Measurements from ENCODE around the gene VCL. TPM values are rescaled to one million over a fixed set of nuclear protein-coding genes. Genes with fewer than 3 reads are reported as not detected.

The VCL gene
- total and polyA plus RNA-seq, 2 of the 8 experiments (the other 6 are each of a cell fraction or from before 2014, with no cell fraction given) = 119 to 377 TPM

DNA sequence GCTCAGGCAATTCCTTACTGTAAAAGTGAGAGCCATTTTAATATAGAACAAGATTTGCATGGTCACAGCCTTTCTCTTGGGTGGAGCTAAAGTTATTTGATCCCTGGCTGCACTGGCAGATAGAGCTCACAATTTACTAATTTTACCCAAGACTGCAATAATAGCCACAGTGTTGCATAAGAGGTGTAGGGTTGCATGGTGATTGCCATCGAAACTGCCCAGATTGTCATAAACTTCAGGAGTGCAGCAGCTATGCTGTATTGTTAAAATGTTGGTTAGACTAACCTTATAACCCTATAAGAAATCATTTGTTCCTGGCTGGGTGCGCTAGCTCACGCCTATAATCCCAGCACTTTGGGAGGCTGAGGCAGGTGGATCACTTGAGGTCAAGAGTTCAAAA is 50.0 kb downstream of the VCL start:
- Histone ChIP-seq H2AK5ac (ENCODE audit: low read depth, low read length) (no peak overlapping the region), H2BK120ac (replicated peaks; ENCODE audit: low read depth, low read length) (no peak overlapping the region), H4K5ac (ENCODE audit: insufficient read length, low read depth, low read length) (no peak overlapping the region), H4K91ac (replicated peaks; ENCODE audit: insufficient read length, low read length) (no peak overlapping the region), H3K4me2 (ENCODE audit: insufficient read depth in 1 of 2, low read depth in 2 of 2, low read length in 2 of 2) (no peak overlapping the region), H3K23me2 (ENCODE audit: low read depth, low read length) (no peaks in the 10 kb centered on the region), H4K8ac (ENCODE audit: extremely low read depth, insufficient read depth, low read length) (no peak overlapping the region), H2BK5ac (ENCODE audit: low read depth, low read length) (no peak overlapping the region), H2BK20ac (ENCODE audit: low read length) (no peak overlapping the region), H3K79me1 (ENCODE audit: low read depth, low read length) (peaks cover 7% of the 10 kb centered on the region; the same call in 1 of the 2 replicates), H2BK15ac (ENCODE audit: low read length) (no peak overlapping the region), H3K4me3 (ENCODE audit: extremely low read depth in 1 of 4, insufficient read depth in 2 of 4, low read depth in 3 of 4, low read length in 4 of 4) (no peak overlapping the region), H3K27ac (ENCODE audit: low read depth, low read length) (no peak overlapping the region), H3K9ac (replicated peaks in 1 of 4; ENCODE audit: extremely low read depth in 1 of 4, low read depth in 3 of 4, low read length in 3 of 4) (no peak overlapping the region), H3K9me3 (ENCODE audit: insufficient read depth in 2 of 2, low read depth in 1 of 2, low read length in 1 of 2) (no peaks in the 10 kb centered on the region), H4K20me1 (replicated peaks in 1 of 2; ENCODE audit: control insufficient read depth in 1 of 2, insufficient read depth in 2 of 2, low read length in 2 of 2) (peaks cover 2 to 10% of the 10 kb centered on the region in 2 experiments), H3K23ac (ENCODE audit: insufficient read length) (no peak overlapping the region), H3K14ac (ENCODE audit: insufficient read length) (no peak overlapping the region), H3K18ac (ENCODE audit: extremely low read depth, low read length) (no peak overlapping the region), H3K4ac (replicated peaks; ENCODE audit: insufficient read length, low read depth, low read length) (no peak overlapping the region), H2BK12ac (ENCODE audit: low read depth, low read length) (no peak overlapping the region), H3K79me2 (ENCODE audit: control insufficient read depth in 1 of 2, insufficient read depth in 2 of 2, low read length in 2 of 2) (peaks cover 3 to 92% of the 10 kb centered on the region in 2 experiments; a peak in 3 of 4 replicates), H3K4me1 (replicated peaks in 1 of 4; ENCODE audit: control insufficient read depth in 3 of 4, insufficient read depth in 4 of 4, low read length in 3 of 4) (peaks cover 0 to 6% (median 3%) of the 10 kb centered on the region in 4 experiments; a peak in 3 of 7 replicates), H3K36me3 (ENCODE audit: control insufficient read depth in 2 of 4, insufficient read depth in 4 of 4, low read length in 3 of 4) (peaks cover 0 to 33% (median 19%) of the 10 kb centered on the region in 4 experiments; a peak in 3 of 8 replicates), H3K27me3 (replicated peaks in 1 of 4; ENCODE audit: control insufficient read depth in 3 of 4, extremely low read depth in 1 of 4, insufficient read depth in 3 of 4, low read length in 3 of 4) (no peaks in the 10 kb centered on the region), H3K56ac (replicated peaks; ENCODE audit: insufficient read length, low read depth, low read length) (no peak overlapping the region), H2AFZ (ENCODE audit: low read length) (no peak overlapping the region)
- CTCF ChIA-PET (ENCODE audit: partially characterized antibody) = interaction anchor here (0.5 to 1.4 kb wide), 3 partner anchors 34 to 161 kb away, joined by 3 to 5 read pairs (median 4); no protein-coding TSS in a partner anchor
- POLR2A ChIA-PET (ENCODE audit: partially characterized antibody) = interaction anchor here (0.7 kb wide), 2 partner anchors 49 to 98 kb away, joined by 3 read pairs; no protein-coding TSS in a partner anchor
- DNase-seq (ENCODE audit: low read depth in 1 of 2, low spot score in 2 of 2) (no peak), FAIRE-seq (no peak)
- TF ChIP-seq JUN (IDR thresholded peaks at IDR 0.05; ENCODE audit: low read depth, low read length) = no peak
- TF ChIP-seq SUZ12 (IDR thresholded peaks at IDR 0.05; ENCODE audit: low read length) = no peak
- TF ChIP-seq HDAC2 (IDR thresholded peaks at IDR 0.05; ENCODE audit: borderline replicate concordance in 1 of 2, low read depth in 2 of 2, low read length in 2 of 2) = no peak
- no peak for TF ChIP-seq SIN3A (conservative IDR thresholded peaks at IDR 0.05 in 1 of 2, IDR thresholded peaks at IDR 0.05 in 1 of 2; ENCODE audit: low read depth in 1 of 2, low read length in 2 of 2)
- no peak for TF ChIP-seq SRF (IDR thresholded peaks at IDR 0.05; ENCODE audit: low read depth, low read length)
- TF ChIP-seq TBP (IDR thresholded peaks at IDR 0.05; ENCODE audit: low read depth, low read length) = no peak
- no peak for TF ChIP-seq CBX5 (IDR thresholded peaks at IDR 0.05; ENCODE audit: low read depth, low read length)
- TF ChIP-seq RNF2 (IDR thresholded peaks at IDR 0.05; ENCODE audit: borderline replicate concordance, low read depth, low read length, missing control alignments, poor library complexity, severe bottlenecking) = no peak
- TF ChIP-seq, protein P1, sequence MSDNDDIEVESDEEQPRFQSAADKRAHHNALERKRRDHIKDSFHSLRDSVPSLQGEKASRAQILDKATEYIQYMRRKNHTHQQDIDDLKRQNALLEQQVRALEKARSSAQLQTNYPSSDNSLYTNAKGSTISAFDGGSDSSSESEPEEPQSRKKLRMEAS (IDR thresholded peaks at IDR 0.05) = no peak
- TF ChIP-seq GABPA (IDR thresholded peaks at IDR 0.05; ENCODE audit: borderline replicate concordance, insufficient read depth, low read length) = no peak
- no peak for TF ChIP-seq GTF2F1 (IDR thresholded peaks at IDR 0.05; ENCODE audit: borderline replicate concordance, low read depth, low read length)
- no peak for TF ChIP-seq BACH1 (IDR thresholded peaks at IDR 0.05; ENCODE audit: low read length)
- TF ChIP-seq MAFK (IDR thresholded peaks at IDR 0.05; ENCODE audit: low read depth, low read length) = no peak
- 84% methylated on average over 3 of the region's 3 CpGs; no CpG with 5 or more reads in 1 of the 2 experiments for WGBS, 2 experiments (ENCODE audit: extremely low coverage in 1 of 2, insufficient coverage in 1 of 2, insufficient read length in 1 of 2, insufficient replicate concordance in 2 of 2, low coverage in 1 of 2, low lambda C conversion rate in 2 of 2, missing lambda C conversion rate in 1 of 2)

Data from H1 (cell line).